GM12878 (cell line): ENCODE data around the gene PAXX. TPM values are rescaled to one million over a fixed set of nuclear protein-coding genes. Genes with fewer than 3 reads are reported as not detected.
A peak's percentile ranks its signal among the peaks of the same experiment; 100 is the strongest.

Experiments used
- ATAC-seq: fragments of 200-7000 bp; cut with Tn5 transposase; 3 replicates; pipeline ENCODE4 v1.9.1; 2020; ENCODE audit warnings: mild to moderate bottlenecking, moderate library complexity
- BruUV-seq: library from RNA; stranded (reverse); fragments of 400-500 nt; replicated peaks from 2 replicates; lab custom pipeline; 2021; lab: Mats Ljungman, UMichigan
- CTCF ChIA-PET: fragments of 300-600 bp; sonication (Branson Sonifier 250); formaldehyde crosslinking; extraction: SDS; loops from one replicate; lab custom pipeline; 2021; ENCODE audit warnings: inconsistent platforms; lab: Yijun Ruan, JAX
- POLR2A ChIA-PET: fragments of 350-600 bp; formaldehyde crosslinking; extraction: SDS; loops from one replicate; lab custom pipeline; 2021; ENCODE audit warnings: inconsistent platforms; lab: Charles Lee
- RAD21 ChIA-PET: fragments of 300-600 bp; sonication (Branson Sonifier 250); formaldehyde crosslinking; loops from one replicate; lab custom pipeline; 2023; ENCODE audit warnings: antibody characterized with exemption; ENCODE audit not compliant: unreplicated experiment; lab: Charles Lee
- SMC1A ChIA-PET: fragments of 300-600 bp; sonication (Branson Sonifier 250); formaldehyde crosslinking; loops from one replicate; lab custom pipeline; 2023; ENCODE audit not compliant: unreplicated experiment, uncharacterized antibody; lab: Charles Lee
- DNase-seq: peaks from one replicate; pipeline ENCODE4 v3.0.0-alpha.2; 2011; ENCODE audit warnings: low read depth, low spot score
- FAIRE-seq: peaks from 3 replicates; lab custom pipeline; 2011; peaks lifted over from hg19 to GRCh38; lab: Jason Lieb, UNC
- H2AFZ ChIP-seq: 2 replicates; pipeline ENCODE4 v1.6.0; 2011; ENCODE audit warnings: low read depth, low read length, control low read depth; ENCODE audit not compliant: control insufficient read depth
- H3K27ac ChIP-seq: 2 replicates; pipeline ENCODE4 v1.5.1; 2011; ENCODE audit warnings: control low read depth; ENCODE audit not compliant: control insufficient read depth, insufficient read depth
- H3K27me3 ChIP-seq, 2 experiments: replicated peaks in 1 of 2; 2 replicates each; pipeline versions ENCODE4 v1.6.0 to v1.6.1; 2011; ENCODE audit warnings: low read length in 1 of 2; ENCODE audit not compliant: control insufficient read depth in 2 of 2, insufficient read depth in 2 of 2
- H3K36me3 ChIP-seq, 2 experiments: 2 replicates each; pipeline ENCODE4 v1.5.1; 2011; ENCODE audit warnings: low read length in 1 of 2; ENCODE audit not compliant: control insufficient read depth in 2 of 2, insufficient read depth in 2 of 2
- H3K4me1 ChIP-seq: 2 replicates; pipeline ENCODE4 v1.6.1; 2011; ENCODE audit warnings: mild to moderate bottlenecking, low read length, moderate library complexity, mixed read lengths; ENCODE audit not compliant: control insufficient read depth, insufficient read depth
- H3K4me2 ChIP-seq: 2 replicates; pipeline ENCODE4 v1.6.0; 2011; ENCODE audit warnings: control low read depth; ENCODE audit not compliant: control insufficient read depth, insufficient read depth
- H3K4me3 ChIP-seq: fragments of 200-600 bp; sonication (generic); 2 replicates; pipeline ENCODE4 v1.5.1; 2016
- H3K79me2 ChIP-seq: 2 replicates; pipeline ENCODE4 v1.6.0; 2011; ENCODE audit warnings: low read length; ENCODE audit not compliant: control insufficient read depth, insufficient read depth
- H3K9ac ChIP-seq: 2 replicates; pipeline ENCODE4 v1.8.0; 2011; ENCODE audit warnings: low read length, control low read depth, mixed read lengths; ENCODE audit not compliant: control insufficient read depth, insufficient read depth
- H3K9me3 ChIP-seq: replicated peaks from 3 replicates; pipeline ENCODE4 v1.5.1; 2011; ENCODE audit warnings: mild to moderate bottlenecking, low read length; ENCODE audit not compliant: control insufficient read depth, insufficient read depth
- H4K20me1 ChIP-seq: 2 replicates; pipeline ENCODE4 v1.6.0; 2011; ENCODE audit not compliant: control insufficient read depth, insufficient read depth
- BHLHE40 ChIP-seq, 2 experiments: fragments of 450-650 bp in 1 of 2; IDR thresholded peaks; 2 replicates each; pipeline ENCODE4 v1.6.1; 2011 to 2017; ENCODE audit warnings: low read depth in 2 of 2, borderline replicate concordance in 1 of 2, improper control_type of control experiment in 1 of 2, low read length in 1 of 2, mild to moderate bottlenecking in 1 of 2
- CBFB ChIP-seq: IDR thresholded peaks from 2 replicates; pipeline ENCODE4 v1.6.1; 2016; ENCODE audit warnings: antibody characterized with exemption, low read depth
- CHD2 ChIP-seq: IDR thresholded peaks from 2 replicates; pipeline ENCODE4 v1.6.1; 2011; ENCODE audit warnings: low read depth, low read length, improper control_type of control experiment, borderline replicate concordance
- CTCF ChIP-seq, 3 experiments: IDR thresholded peaks in 2 of 3; conservative IDR thresholded peaks in 1 of 3; 2 replicates each; pipeline ENCODE4 v1.5.1; 2011; ENCODE audit warnings: low read depth in 3 of 3, low read length in 3 of 3, mild to moderate bottlenecking in 3 of 3, control low read depth in 2 of 3, moderate library complexity in 2 of 3, inconsistent platforms in 1 of 3, mixed read lengths in 1 of 3; ENCODE audit not compliant: control insufficient read depth in 2 of 3, insufficient read depth in 1 of 3; ENCODE audit errors: extremely low read depth in 1 of 3
- ESRRA ChIP-seq: IDR thresholded peaks from 2 replicates; pipeline ENCODE4 v1.6.1; 2012; ENCODE audit warnings: mild to moderate bottlenecking, low read length, improper control_type of control experiment
- HCFC1 ChIP-seq: fragments of 150-350 bp; IDR thresholded peaks from 2 replicates; pipeline ENCODE4 v1.6.1; 2014; ENCODE audit warnings: low read length
- IKZF1 ChIP-seq: fragments of 450-650 bp; conservative IDR thresholded peaks from 2 replicates; pipeline ENCODE4 v1.6.1; 2017; ENCODE audit warnings: antibody characterized with exemption, mild to moderate bottlenecking
- NFYB ChIP-seq: IDR thresholded peaks from 2 replicates; pipeline ENCODE4 v1.6.1; 2011; ENCODE audit warnings: low read depth, mild to moderate bottlenecking, low read length, improper control_type of control experiment, moderate library complexity; ENCODE audit not compliant: insufficient read depth
- NRF1 ChIP-seq: conservative IDR thresholded peaks from 2 replicates; pipeline ENCODE4 v1.6.1; 2011; ENCODE audit warnings: mild to moderate bottlenecking, low read depth, low read length, improper control_type of control experiment
- RAD51 ChIP-seq: fragments of 450-650 bp; IDR thresholded peaks from 2 replicates; pipeline ENCODE4 v1.6.1; 2016; ENCODE audit warnings: moderate library complexity, mild to moderate bottlenecking, inconsistent platforms
- RELA ChIP-seq: fragments of 450-650 bp; IDR thresholded peaks from 2 replicates; pipeline ENCODE4 v1.8.0; 2014; ENCODE audit warnings: borderline replicate concordance; ENCODE audit not compliant: partially characterized antibody
- SMAD5 ChIP-seq: IDR thresholded peaks from 2 replicates; pipeline ENCODE4 v1.6.1; 2016; ENCODE audit warnings: antibody characterized with exemption, low read depth
- SRF ChIP-seq, 2 experiments: IDR thresholded peaks; 2 replicates each; pipeline ENCODE4 v1.6.1; 2011; ENCODE audit warnings: low read depth in 2 of 2, low read length in 2 of 2, mild to moderate bottlenecking in 1 of 2, moderate library complexity in 1 of 2
- TARDBP ChIP-seq: IDR thresholded peaks from 2 replicates; pipeline ENCODE4 v1.6.1; 2016; ENCODE audit warnings: borderline replicate concordance
- ZNF592 ChIP-seq: fragments of 450-650 bp; IDR thresholded peaks from 2 replicates; pipeline ENCODE4 v1.6.1; 2017; ENCODE audit warnings: mild to moderate bottlenecking, moderate library complexity
- WGBS: methylation state at CpG from one replicate; pipeline ENCODE4 v1.1.6; 2016; ENCODE audit warnings: low lambda C conversion rate; ENCODE audit not compliant: insufficient replicate concordance, insufficient coverage; ENCODE audit errors: missing lambda C conversion rate; 5-methylcytosine and 5-hydroxymethylcytosine counted together
- in situ Hi-C: fragments of 300-500 bp; cut with MboI; formaldehyde crosslinking; loops from 9 replicates; pipeline ENCODE4 v1.14.3; 2018; ENCODE audit warnings: mixed read lengths
- intact Hi-C: fragments of 100-400 bp; cut with micrococcal nuclease; formaldehyde crosslinking; loops from one replicate; pipeline ENCODE4 v1.14.2; 2022; ENCODE audit not compliant: unreplicated experiment
- polyA plus RNA-seq, 11 experiments: library from polyadenylated mRNA; depleted of rRNA in 4 of 11; unstranded in 6 of 11; stranded (reverse) in 5 of 11; fragments of >200 nt; fragmentation: Nextera tagmentation in 4 of 11; fragmentation: Illumina TruSeq in 1 of 11; extraction: Ambion mirVana in 4 of 11; extraction: Trizol in 1 of 11; gene quantifications; 1 replicate in 1 of 11; 2 replicates in 10 of 11; pipeline versions ENCODE4 v1.2.1 to v1.2.3, GENCODE V29; 2011 to 2016; ENCODE audit warnings: inconsistent platforms in 2 of 11, missing spikeins in 2 of 11, low read depth in 1 of 11
- total RNA-seq, 4 experiments: library from RNA; depleted of rRNA in 3 of 4; stranded (reverse); fragments of >200 nt in 3 of 4; fragmentation: Illumina TruSeq in 1 of 4; extraction: Trizol in 1 of 4; gene quantifications; 2 replicates each; pipeline versions ENCODE4 v1.2.1 to v1.2.3, GENCODE V29; 2013 to 2021

PAXX gene
- total and polyA plus RNA-seq, 10 of the 15 experiments (the other 5 are each of a cell fraction or from before 2014, with no cell fraction given) = 0.18 to 60.6 (median 29.5) TPM

GRCh38 chr9:137029058-137029936 lies 37.1 kb downstream of the PAXX start:
- no TSS peak for BruUV-seq
- Histone ChIP-seq H3K79me2 (no peaks in the 10 kb centered on the region), H3K4me1 (peaks cover 41% of the 10 kb centered on the region), H2AFZ (no peak overlapping the region), H3K4me2 (peak overlapping the region; percentile 77), H3K4me3 (no peak overlapping the region), H3K27ac (no peak overlapping the region), H3K9me3 (no peaks in the 10 kb centered on the region), H3K27me3 (peaks cover 0 to 2% of the 10 kb centered on the region in 2 experiments; a peak in 2 of 4 replicates), H4K20me1 (no peaks in the 10 kb centered on the region), H3K36me3 (no peaks in the 10 kb centered on the region), H3K9ac (no peak overlapping the region)
- intact Hi-C loops = no loop called here
- CTCF ChIA-PET = interaction anchor here (0.6 to 4.7 kb wide), 52 partner anchors 10 to 302 kb away, joined by 3 to 65 read pairs (median 5); partner anchors contain the start of genes AJM1, C8G, CLIC3 and MAN1B1
- RAD21 ChIA-PET = interaction anchor here (0.8 to 2.1 kb wide), 10 partner anchors 18 to 263 kb away, joined by 3 to 23 read pairs (median 4); partner anchors contain the start of genes AJM1 and TRAF2
- peak; percentile 86 for ATAC-seq
- in situ Hi-C loops = no loop called here
- peak; percentile 91 for FAIRE-seq
- SMC1A ChIA-PET = interaction anchor here (0.8 to 2.1 kb wide), 5 partner anchors 39 to 81 kb away, joined by 3 to 14 read pairs (median 4); no protein-coding TSS in a partner anchor
- no peak for DNase-seq
- POLR2A ChIA-PET = interaction anchor here (0.5 to 1.0 kb wide), 4 partner anchors 37 to 302 kb away, joined by 3 to 5 read pairs (median 4); partner anchors contain the start of genes PAXX and TRAF2
- under 1% methylated on average over 19 of the region's 19 CpGs for WGBS
- TF ChIP-seq SRF (IDR thresholded peaks at IDR 0.05; ENCODE audit: low read depth in 2 of 2, low read length in 2 of 2) (no peak), RAD51 (no peak), BHLHE40 (IDR thresholded peaks at IDR 0.05; ENCODE audit: borderline replicate concordance in 1 of 2, low read depth in 2 of 2, low read length in 1 of 2) (peak in 1 of 2 experiments; percentile 37; a peak in 1 of 4 replicates), ESRRA (no peak), CTCF (IDR thresholded peaks at IDR 0.05 in 2 of 3, conservative IDR thresholded peaks at IDR 0.05 in 1 of 3; ENCODE audit: control insufficient read depth in 2 of 3, extremely low read depth in 1 of 3, insufficient read depth in 1 of 3, low read depth in 3 of 3, low read length in 3 of 3) (peak; percentile 84 to 97 (median 93)), ZNF592 (no peak), CBFB (no peak), TARDBP (no peak), NRF1 (no peak), SMAD5 (no peak), IKZF1 (no peak), RELA (no peak), CHD2 (no peak), HCFC1 (no peak), NFYB (no peak)
